A673 (cell line): ENCODE measurements around the gene SLIT3.

ENCODE experiments used
- CTCF ChIP-seq: fragments of 300-800, 200-600 bp; sonication (generic); conservative IDR thresholded peaks from 2 replicates; pipeline ENCODE4 v1.5.1; 2017; ENCODE audit warnings: low read depth, mild to moderate bottlenecking, antibody characterized with exemption, low read length, moderate library complexity, mixed read lengths
- EZH2 ChIP-seq: fragments of 200-600 bp; sonication (generic); IDR thresholded peaks from 2 replicates; pipeline ENCODE4 v1.6.1; 2017; ENCODE audit warnings: borderline replicate concordance, low read depth, mild to moderate bottlenecking, mixed read lengths, antibody characterized with exemption, low read length; ENCODE audit not compliant: poor library complexity, severe bottlenecking

GRCh38 chr5:169011009-169011408 is 289.9 kb downstream of the SLIT3 start:
- TF ChIP-seq CTCF: no peak
- no peak for TF ChIP-seq EZH2
